RPMI7951 (cell line): Measurements from ENCODE around the gene TMEM80. TPM values are rescaled to one million over a fixed set of nuclear protein-coding genes. Genes with fewer than 3 reads are reported as not detected.
A peak's percentile ranks its signal among the peaks of the same experiment; 100 is the strongest.

Source experiments
- DNase-seq: peaks from one replicate; pipeline ENCODE4 v3.0.0-alpha.2; 2012; ENCODE audit warnings: low read depth
- total RNA-seq: library from RNA; depleted of rRNA; stranded (reverse); fragments of >200 nt; shearing (Covaris generic); gene quantifications from 2 replicates; pipeline ENCODE4 v1.2.3, GENCODE V29; 2014; rRNA removed

TMEM80 gene
- total RNA-seq, 1 experiment from 2014 or later, result 15.6 TPM

DNA sequence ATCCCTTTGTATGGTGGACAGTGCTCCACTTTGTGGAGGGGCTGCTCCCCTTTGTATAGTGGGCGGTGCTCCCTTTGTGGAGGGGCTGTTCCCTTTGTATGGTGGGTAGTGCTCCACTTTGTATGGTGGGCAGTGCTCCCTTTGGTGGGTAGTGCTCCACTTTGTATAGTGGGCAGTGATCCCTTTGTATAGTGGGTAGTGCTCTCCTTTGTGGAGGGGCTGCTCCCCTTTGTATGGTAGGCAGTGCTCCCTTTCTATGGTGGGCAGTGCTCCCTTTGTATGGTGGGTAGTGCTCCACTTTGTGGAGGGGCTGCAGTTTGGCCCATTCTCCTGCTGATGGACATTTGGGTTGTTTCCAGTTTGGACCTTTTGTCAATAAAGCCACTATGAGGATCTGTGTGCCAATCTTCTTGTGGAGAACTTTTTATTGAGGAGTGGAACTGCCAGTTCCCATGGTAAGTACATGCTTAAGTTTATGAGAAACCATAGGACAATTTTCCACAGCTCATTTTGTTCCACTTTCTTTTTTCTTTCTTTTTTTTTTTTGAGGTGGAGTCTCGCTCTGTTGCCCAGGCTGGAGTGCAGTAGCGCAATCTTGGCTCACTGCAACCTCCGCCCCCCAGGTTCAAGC, 47.1 kb downstream of the TMEM80 start:
- DNase-seq, result no peak

DNA sequence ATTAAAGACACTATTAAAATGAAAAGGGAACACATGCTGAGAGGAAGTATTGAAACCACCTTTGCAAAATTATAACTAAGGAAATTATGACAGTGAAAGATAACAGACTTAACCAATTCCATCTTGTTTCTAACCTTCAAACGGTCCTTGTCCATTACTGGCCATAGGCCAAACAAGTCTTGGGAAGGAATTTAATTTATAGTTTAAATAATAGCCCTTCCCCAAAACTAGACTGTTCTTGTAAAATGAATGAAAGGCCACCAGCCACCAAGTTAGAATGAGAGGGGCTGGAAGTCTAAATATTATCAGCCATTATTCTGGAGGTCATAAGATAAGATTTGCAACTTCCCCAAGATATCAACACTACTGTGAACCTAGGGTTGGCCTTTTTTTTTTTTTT, 49.8 kb downstream of the TMEM80 start:
- no peak for DNase-seq

DNA sequence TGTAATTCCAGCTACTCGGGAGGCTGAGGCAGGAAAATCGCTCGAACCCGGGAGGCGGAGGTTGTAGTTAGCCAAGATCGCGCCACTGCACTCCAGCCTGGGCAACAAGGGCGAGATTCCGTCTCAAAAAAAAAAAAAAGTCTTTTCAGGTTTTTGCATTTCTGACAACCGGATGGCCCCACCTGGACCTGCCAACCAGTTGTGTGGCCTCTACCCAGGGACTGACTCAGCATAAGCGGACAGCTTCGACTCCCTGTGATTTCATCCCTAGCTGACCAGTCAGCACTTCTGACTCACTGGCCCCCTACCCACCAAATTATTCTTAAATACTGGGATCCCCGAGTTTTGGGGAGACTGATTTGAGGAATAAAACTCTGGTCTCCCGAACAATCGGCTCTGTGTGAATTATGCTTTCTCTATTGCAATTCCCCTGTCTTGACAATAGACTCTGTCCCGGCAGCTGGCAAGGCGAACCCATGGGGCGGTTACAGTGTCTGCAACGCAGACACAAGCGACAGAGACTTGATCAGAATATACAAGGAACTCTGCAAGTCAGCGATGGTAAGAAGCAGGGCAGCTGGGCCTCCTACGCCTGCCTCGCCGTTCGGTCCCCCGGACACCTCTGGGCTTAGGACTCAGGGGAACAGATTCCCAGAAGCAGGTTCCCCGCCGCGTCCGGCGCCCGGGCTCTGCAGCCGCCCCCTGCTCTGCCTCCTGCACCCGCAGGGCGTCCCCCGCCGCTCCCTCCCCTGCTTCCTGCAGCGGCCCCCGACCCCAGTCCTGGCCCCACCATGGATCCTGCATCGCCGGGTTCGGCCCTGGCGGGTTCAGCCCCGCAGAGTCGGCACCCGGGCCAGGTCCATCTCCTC, 50.9 kb downstream of the TMEM80 start:
- DNase-seq, result peak; percentile 30

DNA sequence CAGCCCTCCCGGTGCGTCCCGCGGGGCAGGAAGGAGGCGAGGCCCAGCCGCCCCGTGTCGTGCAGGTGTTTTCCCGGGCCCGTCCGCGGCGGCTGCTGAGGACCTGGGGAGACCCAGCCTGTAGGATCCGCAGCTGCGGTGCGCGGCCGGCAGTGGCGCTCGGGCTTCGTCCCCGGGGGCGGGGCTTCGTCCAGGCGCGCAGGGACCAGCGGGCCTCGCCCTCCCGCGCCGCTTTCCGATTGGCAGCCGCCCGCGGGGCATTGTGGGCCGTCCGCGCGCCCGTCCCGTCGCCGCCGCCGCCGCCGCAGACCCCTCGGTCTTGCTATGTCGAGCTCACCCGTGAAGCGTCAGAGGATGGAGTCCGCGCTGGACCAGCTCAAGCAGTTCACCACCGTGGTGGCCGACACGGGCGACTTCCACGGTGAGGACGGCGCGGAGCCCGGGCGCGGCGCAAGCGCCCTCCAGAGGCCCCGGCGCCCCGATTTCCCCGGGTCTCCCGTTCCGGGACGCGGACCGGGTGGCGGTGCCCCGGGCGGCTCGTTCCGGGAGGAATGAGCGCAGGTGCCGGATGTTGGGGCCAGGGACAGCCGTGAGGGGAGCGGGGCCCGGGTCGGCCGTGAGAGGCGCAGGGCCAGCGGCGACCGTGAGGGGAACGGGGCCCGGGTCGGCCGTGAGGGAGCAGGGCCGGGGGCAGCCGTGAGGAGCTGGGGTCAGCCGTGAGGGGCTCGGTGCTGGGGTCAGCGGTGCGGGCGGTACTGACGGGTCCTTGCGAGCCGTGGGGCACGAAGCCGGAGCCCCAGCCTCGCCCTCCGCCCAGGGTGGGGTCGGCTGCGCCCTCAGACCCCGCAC, 51.8 kb downstream of the TMEM80 start, which contains the start of gene TALDO1:
TALDO1 (plus strand) TSS at position 307 of the 849 bp plus-strand sequence; CDS start at position 325, 18 bp downstream.
- DNase-seq, result peak; percentile 80

DNA sequence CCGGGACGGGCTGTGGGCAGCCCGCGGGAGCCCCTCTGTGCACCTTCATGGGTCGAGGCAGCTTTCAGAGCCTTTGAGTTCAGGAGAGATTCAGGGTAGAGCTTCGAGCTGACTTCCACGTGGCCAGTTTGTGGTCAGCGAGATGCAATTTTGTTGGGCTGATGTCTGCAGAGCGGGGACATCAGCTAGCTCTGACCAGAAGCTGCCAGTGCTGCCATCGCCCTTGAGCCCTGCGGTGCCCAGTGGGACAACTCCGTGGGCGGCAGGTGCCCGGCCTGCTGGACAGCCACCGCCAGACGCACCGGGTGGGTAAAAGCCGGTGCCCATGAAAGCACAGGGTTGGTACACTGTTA, 52.4 kb downstream of the TMEM80 start:
- DNase-seq, result peak; percentile 32

DNA sequence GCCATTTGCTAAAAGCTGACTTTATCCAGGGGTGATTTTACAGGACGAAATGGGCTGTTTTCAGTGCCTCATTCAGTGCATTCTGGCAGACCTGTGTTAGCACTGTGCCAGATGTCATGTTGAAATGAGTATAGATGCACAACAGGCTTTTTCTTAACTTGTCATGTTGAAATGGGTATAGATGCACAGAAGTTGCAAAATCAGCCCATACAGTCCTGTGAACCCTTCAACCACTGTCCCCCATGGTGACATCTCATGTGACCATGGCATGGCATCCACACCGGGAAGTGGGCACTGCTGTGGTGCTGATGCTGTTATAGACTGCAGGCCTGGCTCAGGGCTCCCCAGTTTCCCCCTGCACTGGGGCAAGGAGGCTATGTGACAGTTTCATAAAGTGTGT, 54.1 kb downstream of the TMEM80 start:
- DNase-seq, result no peak

Other genes with a start within 250 kb of the TMEM80 start
- gene PTDSS2, start 245.5 kb upstream of the TMEM80 start, total RNA-seq, result 13.2 and 16.8 TPM in 2 replicates
- 147 and 167 TPM in 2 replicates for gene RNH1, start 188.6 kb upstream of the TMEM80 start, total RNA-seq
- 65.8 and 81.1 TPM in 2 replicates for gene HRAS, start 160.2 kb upstream of the TMEM80 start, total RNA-seq
- gene LRRC56, start 158.3 kb upstream of the TMEM80 start, total RNA-seq, result 0.29 TPM in 1 of 2 replicates, not detected in the other
- gene LMNTD2, start 135.1 kb upstream of the TMEM80 start, total RNA-seq, result 0.24 and 0.29 TPM in 2 replicates
- 7.4 and 16.4 TPM in 2 replicates for gene RASSF7, start 134.8 kb upstream of the TMEM80 start, total RNA-seq
- gene PHRF1, start 119.3 kb upstream of the TMEM80 start, total RNA-seq, result 12.5 and 14.8 TPM in 2 replicates
- gene IRF7, start 79.9 kb upstream of the TMEM80 start, total RNA-seq, result 4.7 and 5.1 TPM in 2 replicates
- not detected in 2 replicates for gene CDHR5, start 70.9 kb upstream of the TMEM80 start, total RNA-seq
- not detected in 2 replicates for gene SCT, start 68.6 kb upstream of the TMEM80 start, total RNA-seq
- not detected in 2 replicates for gene DRD4, start 58.5 kb upstream of the TMEM80 start, total RNA-seq
- gene DEAF1, start 594 bp upstream of the TMEM80 start, total RNA-seq, result 15.4 and 23.8 TPM in 2 replicates
- gene EPS8L2, start 10.4 kb downstream of the TMEM80 start, total RNA-seq, result 3.4 and 5.7 TPM in 2 replicates
- gene TALDO1, start 51.6 kb downstream of the TMEM80 start, total RNA-seq, result 166 and 168 TPM in 2 replicates
- 19.8 and 23.5 TPM in 2 replicates for gene GATD1, start 81.7 kb downstream of the TMEM80 start, total RNA-seq
- 0.12 TPM in 1 of 2 replicates, not detected in the other for gene CEND1, start 94.3 kb downstream of the TMEM80 start, total RNA-seq
- gene SLC25A22, start 102.5 kb downstream of the TMEM80 start, total RNA-seq, result 9.5 and 12.7 TPM in 2 replicates
- gene PIDD1, start 109.4 kb downstream of the TMEM80 start, total RNA-seq, result 4.9 and 5.4 TPM in 2 replicates
- gene RPLP2, start 114.2 kb downstream of the TMEM80 start, total RNA-seq, result 886 and 920 TPM in 2 replicates
- 9.4 and 10.5 TPM in 2 replicates for gene PNPLA2, start 123.1 kb downstream of the TMEM80 start, total RNA-seq
- 1.8 and 2.5 TPM in 2 replicates for gene CRACR2B, start 132.1 kb downstream of the TMEM80 start, total RNA-seq
- gene CD151, start 137.1 kb downstream of the TMEM80 start, total RNA-seq, result 302 and 421 TPM in 2 replicates
- 167 and 183 TPM in 2 replicates for gene POLR2L, start 146.7 kb downstream of the TMEM80 start, total RNA-seq
- 95.2 and 137 TPM in 2 replicates for gene TSPAN4, start 147.0 kb downstream of the TMEM80 start, total RNA-seq
- 41.2 and 43.3 TPM in 2 replicates for gene CHID1, start 215.0 kb downstream of the TMEM80 start, total RNA-seq
- gene AP2A2, start 230.1 kb downstream of the TMEM80 start, total RNA-seq, result 28.4 and 31.9 TPM in 2 replicates